CD4-positive, alpha-beta memory T cell (primary cell): Measurements from ENCODE around the gene CNTN4. TPM values are rescaled to one million over a fixed set of nuclear protein-coding genes. Genes with fewer than 3 reads are reported as not detected.

ENCODE experiments used
- CTCF ChIA-PET: fragments of 350-600 bp; sonication (Branson Sonifier 250); formaldehyde crosslinking; loops from one replicate; lab custom pipeline; 2021; ENCODE audit warnings: inconsistent platforms; ENCODE audit not compliant: partially characterized antibody; lab: Charles Lee
- POLR2A ChIA-PET: fragments of 350-600 bp; sonication (Branson Sonifier 250); formaldehyde crosslinking; loops from one replicate; lab custom pipeline; 2021; ENCODE audit not compliant: partially characterized antibody; lab: Charles Lee
- DNase-seq, 5 donors: peaks; one replicate each; pipeline versions ENCODE4 v3.0.0 to v3.0.0-alpha.2; 2020 to 2022; ENCODE audit warnings: mixed read lengths in 1 of 5
- H3K27ac ChIP-seq: one replicate; pipeline ENCODE4 v1.7.0; 2013; ENCODE audit warnings: low read depth, low read length
- H3K27me3 ChIP-seq: 2 replicates; pipeline ENCODE4 v1.7.0; 2013; ENCODE audit warnings: mild to moderate bottlenecking, low read length, moderate library complexity; ENCODE audit not compliant: insufficient read depth
- H3K36me3 ChIP-seq: 2 replicates; pipeline ENCODE4 v1.7.0; 2013; ENCODE audit warnings: mild to moderate bottlenecking, low read length, moderate library complexity; ENCODE audit not compliant: insufficient read depth
- H3K4me1 ChIP-seq: 2 replicates; pipeline ENCODE4 v1.7.0; 2013; ENCODE audit warnings: mild to moderate bottlenecking, low read length, moderate library complexity; ENCODE audit not compliant: insufficient read depth
- H3K4me3 ChIP-seq, 2 donors: one replicate each; pipeline ENCODE4 v1.7.0; 2013; ENCODE audit warnings: low read length in 2 of 2, mild to moderate bottlenecking in 1 of 2
- H3K9me3 ChIP-seq, 2 donors: one replicate each; pipeline ENCODE4 v1.7.0; 2013; ENCODE audit warnings: low read length in 2 of 2, control low read depth in 1 of 2; ENCODE audit not compliant: control insufficient read depth in 1 of 2
- H3K27ac Mint-ChIP-seq, 7 donors: one replicate each; pipeline ENCODE4 v1.8.0; 2020 to 2021; ENCODE audit warnings: mixed read lengths in 7 of 7, mild to moderate bottlenecking in 6 of 7, inconsistent platforms in 3 of 7, moderate library complexity in 3 of 7
- H3K27me3 Mint-ChIP-seq, 2 donors: one replicate each; pipeline ENCODE4 v1.8.0; 2020 to 2021; ENCODE audit warnings: mixed read lengths in 2 of 2
- H3K36me3 Mint-ChIP-seq, 2 donors: one replicate each; pipeline ENCODE4 v1.8.0; 2020 to 2021; ENCODE audit warnings: mixed read lengths in 2 of 2, inconsistent platforms in 1 of 2, mild to moderate bottlenecking in 1 of 2
- H3K4me1 Mint-ChIP-seq, 4 donors: one replicate each; pipeline ENCODE4 v1.8.0; 2020 to 2021; ENCODE audit warnings: mixed read lengths in 4 of 4, mild to moderate bottlenecking in 1 of 4
- H3K4me3 Mint-ChIP-seq, 8 donors: one replicate each; pipeline ENCODE4 v1.8.0; 2020 to 2021; ENCODE audit warnings: mixed read lengths in 8 of 8, mild to moderate bottlenecking in 7 of 8, moderate library complexity in 6 of 8, inconsistent platforms in 3 of 8
- H3K9me3 Mint-ChIP-seq, 8 donors: one replicate each; pipeline ENCODE4 v1.8.0; 2020 to 2021; ENCODE audit warnings: mixed read lengths in 8 of 8, mild to moderate bottlenecking in 5 of 8, inconsistent platforms in 3 of 8, moderate library complexity in 1 of 8
- intact Hi-C: fragments of 100-400 bp; cut with micrococcal nuclease; formaldehyde crosslinking; loops from one replicate; pipeline ENCODE4 v1.15.1; 2023
- polyA plus RNA-seq, 2 donors: library from polyadenylated mRNA; unstranded; fragments of 300-500 nt; fragmentation: Illumina TruSeq; gene quantifications; one replicate each; pipeline ENCODE4 v1.2.3, GENCODE V29; 2021
- total RNA-seq, 2 experiments: library from RNA; stranded (reverse); gene quantifications; one replicate each; pipeline ENCODE4 v1.2.3, GENCODE V29; 2021

The CNTN4 gene
- total and polyA plus RNA-seq, 4 experiments from 2014 or later, result not detected

DNA sequence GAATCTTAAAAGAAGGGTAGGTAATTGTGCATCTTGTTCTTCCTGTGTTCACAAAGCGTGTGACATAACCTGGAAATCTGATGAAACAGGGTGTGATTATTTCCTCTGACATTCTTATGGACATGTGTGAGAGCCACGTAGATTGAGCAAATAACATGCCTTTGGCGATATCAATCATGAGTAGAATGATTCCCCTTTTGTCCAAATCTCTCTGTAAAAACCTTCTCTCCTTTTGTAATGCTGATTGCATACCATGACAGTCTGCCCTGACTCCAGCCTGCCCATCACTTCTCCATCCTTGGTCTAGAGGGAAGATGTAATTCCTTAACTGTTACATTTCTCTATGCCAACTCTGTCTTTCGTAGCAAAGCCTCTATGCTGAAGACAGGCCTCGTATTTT is 896.5 kb downstream of the CNTN4 start:
- peaks cover 1 to 7% (median 5%) of the 10 kb centered on the region in 4 donors for H3K4me1 Mint-ChIP-seq
- no peak for DNase-seq
- H3K4me1 ChIP-seq, result no peaks in the 10 kb centered on the region
- peaks cover 4 to 10% of the 10 kb centered on the region in 2 donors for H3K27me3 Mint-ChIP-seq
- no peaks in the 10 kb centered on the region for H3K27me3 ChIP-seq
- intact Hi-C loops, result no loop called here
- H3K9me3 Mint-ChIP-seq, result peaks cover 0 to 5% (median 0%) of the 10 kb centered on the region in 8 donors
- no peaks in the 10 kb centered on the region for H3K36me3 ChIP-seq
- no peak overlapping the region for H3K4me3 ChIP-seq
- H3K36me3 Mint-ChIP-seq, result no peaks in the 10 kb centered on the region
- ChIA-PET CTCF (no interaction called here), POLR2A (no interaction called here)
- no peak overlapping the region for H3K27ac ChIP-seq
- no peak overlapping the region for H3K4me3 Mint-ChIP-seq
- no peaks in the 10 kb centered on the region for H3K9me3 ChIP-seq
- no peak overlapping the region for H3K27ac Mint-ChIP-seq

DNA sequence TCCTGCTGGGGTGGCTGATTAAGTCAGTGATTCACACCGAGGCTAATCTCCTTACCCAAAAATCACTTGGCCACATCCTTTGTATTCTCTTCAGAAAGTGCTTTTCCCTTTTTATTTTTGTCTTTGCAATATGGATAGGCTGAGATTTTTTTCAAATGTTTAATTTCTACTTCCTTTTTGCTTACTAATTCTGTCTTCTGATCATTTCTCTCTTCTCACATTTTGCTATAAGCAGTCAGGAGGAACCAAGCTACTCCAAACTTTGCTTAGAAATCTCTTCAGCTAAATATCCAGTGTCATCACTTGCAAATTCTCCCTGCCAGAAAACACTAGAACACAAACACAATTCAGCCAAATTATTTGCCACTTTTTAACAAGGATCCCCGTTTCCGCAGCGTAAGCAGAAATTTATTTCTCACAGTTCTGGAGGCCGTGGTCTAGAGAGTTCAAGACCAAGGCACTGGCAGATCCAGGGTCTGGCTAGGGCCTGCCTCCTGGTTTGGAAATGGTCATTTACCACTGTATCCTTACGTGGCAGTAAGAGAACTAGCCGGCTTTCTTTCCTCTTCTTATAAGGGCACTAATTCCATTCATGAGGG is 906.6 kb downstream of the CNTN4 start:
- H3K4me3 ChIP-seq, result no peak overlapping the region
- H3K27me3 ChIP-seq, result no peaks in the 10 kb centered on the region
- no peaks in the 10 kb centered on the region for H3K36me3 ChIP-seq
- ChIA-PET POLR2A (no interaction called here), CTCF (interaction anchor here (1.4 kb wide), 1 partner anchor 8 kb away, joined by 4 read pairs; no protein-coding TSS in a partner anchor)
- DNase-seq, result no peak
- H3K9me3 ChIP-seq, result no peaks in the 10 kb centered on the region
- H3K27me3 Mint-ChIP-seq, result peaks cover 2 to 3% of the 10 kb centered on the region in 2 donors
- H3K4me1 Mint-ChIP-seq, result no peaks in the 10 kb centered on the region
- H3K9me3 Mint-ChIP-seq, result no peaks in the 10 kb centered on the region
- H3K27ac Mint-ChIP-seq, result no peak overlapping the region
- intact Hi-C loops, result no loop called here
- H3K27ac ChIP-seq, result no peak overlapping the region
- no peak overlapping the region for H3K4me3 Mint-ChIP-seq
- no peaks in the 10 kb centered on the region for H3K4me1 ChIP-seq
- H3K36me3 Mint-ChIP-seq, result no peaks in the 10 kb centered on the region

DNA sequence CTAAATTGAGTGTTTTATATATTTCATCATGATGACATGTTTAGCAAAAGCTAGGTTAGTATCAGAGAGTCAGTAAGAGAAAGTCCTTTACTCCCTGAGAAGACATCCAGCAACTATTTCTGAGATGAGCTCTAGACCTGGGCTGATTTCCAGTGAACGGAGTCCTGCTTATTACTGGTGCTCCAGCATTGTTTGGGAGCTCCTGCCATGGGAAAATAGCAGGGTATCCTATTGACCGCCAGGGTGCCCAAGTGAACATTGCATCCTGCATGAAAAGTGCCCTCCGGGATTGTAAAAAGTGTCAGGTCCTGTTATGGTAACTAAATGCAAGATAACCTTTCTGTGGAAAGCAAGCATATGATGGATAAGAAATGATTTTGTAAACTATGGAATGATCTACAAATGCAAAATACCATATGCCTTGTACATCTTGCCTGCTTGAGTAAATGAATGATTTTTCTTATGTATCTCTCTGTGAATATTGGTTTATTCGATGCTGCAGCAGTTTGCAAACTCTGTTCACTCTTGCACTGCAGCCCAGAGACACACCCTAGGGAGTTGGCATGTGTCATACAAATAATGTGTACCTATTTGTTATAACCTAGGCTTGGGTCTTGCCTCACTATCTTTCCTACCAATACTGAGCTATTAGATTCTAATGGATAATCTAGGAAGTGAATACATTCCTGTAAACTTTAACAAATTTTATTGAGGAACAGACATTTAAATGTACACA is 914.8 kb downstream of the CNTN4 start:
- Histone ChIP-seq H3K9me3 (no peaks in the 10 kb centered on the region), H3K27me3 (no peaks in the 10 kb centered on the region), H3K36me3 (no peaks in the 10 kb centered on the region), H3K27ac (no peak overlapping the region), H3K4me1 (no peaks in the 10 kb centered on the region), H3K4me3 (no peak overlapping the region)
- H3K27ac Mint-ChIP-seq, result no peak overlapping the region
- intact Hi-C loops, result no loop called here
- H3K9me3 Mint-ChIP-seq, result no peaks in the 10 kb centered on the region
- no peaks in the 10 kb centered on the region for H3K4me1 Mint-ChIP-seq
- CTCF ChIA-PET, result interaction anchor here (1.4 kb wide), 1 partner anchor 9 kb away, joined by 4 read pairs; no protein-coding TSS in a partner anchor
- no peaks in the 10 kb centered on the region for H3K36me3 Mint-ChIP-seq
- POLR2A ChIA-PET, result no interaction called here
- H3K27me3 Mint-ChIP-seq, result peaks cover 10 to 13% of the 10 kb centered on the region in 2 donors
- no peak for DNase-seq
- no peak overlapping the region for H3K4me3 Mint-ChIP-seq

DNA sequence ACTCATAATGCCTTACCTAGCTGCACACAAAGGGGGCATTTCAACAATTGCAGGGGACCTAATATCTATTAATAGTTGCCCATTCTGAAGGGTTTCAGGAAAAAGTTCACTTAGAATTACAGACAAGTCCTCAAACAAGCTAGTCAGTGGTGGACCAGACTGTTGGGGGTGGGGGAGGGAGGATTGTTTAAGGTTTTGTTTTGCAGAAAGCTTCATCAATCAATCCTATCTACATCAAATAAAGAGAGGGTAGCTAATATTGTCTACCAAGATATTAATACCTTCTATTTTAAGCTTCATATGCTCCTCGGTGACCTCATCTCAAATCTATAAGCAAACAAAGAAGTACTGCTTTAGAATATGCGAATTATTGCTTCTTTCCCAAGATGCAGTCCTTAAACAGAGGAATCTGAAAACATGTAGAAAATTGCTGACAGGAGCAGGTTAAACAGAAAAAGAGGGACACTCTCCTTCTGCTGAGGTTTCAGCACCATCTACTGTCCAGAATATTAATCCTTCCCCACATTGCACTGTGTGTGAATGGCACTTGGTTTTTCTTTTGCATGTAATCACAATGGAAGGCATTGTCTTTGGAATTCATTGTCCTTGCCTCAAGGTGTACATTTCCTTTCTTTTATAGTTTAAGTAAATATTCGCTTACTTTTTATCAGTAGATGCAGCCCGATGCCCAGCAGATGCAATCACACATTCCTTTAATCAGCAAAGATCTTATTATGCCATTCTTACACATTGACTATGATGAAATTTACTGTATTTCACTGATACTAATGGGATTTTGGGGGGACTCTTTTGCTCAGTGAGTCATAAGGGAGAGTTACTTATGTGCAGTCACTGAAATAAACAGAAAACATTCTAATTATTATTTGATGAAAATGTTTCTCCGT is 916.8 kb downstream of the CNTN4 start:
- Histone ChIP-seq H3K9me3 (no peaks in the 10 kb centered on the region), H3K36me3 (no peaks in the 10 kb centered on the region), H3K4me1 (no peaks in the 10 kb centered on the region), H3K27ac (no peak overlapping the region), H3K4me3 (no peak overlapping the region), H3K27me3 (no peaks in the 10 kb centered on the region)
- Mint-ChIP-seq H3K27ac (no peak overlapping the region), H3K36me3 (no peaks in the 10 kb centered on the region), H3K4me3 (no peak overlapping the region), H3K27me3 (peaks cover 13 to 14% of the 10 kb centered on the region in 2 donors), H3K9me3 (no peaks in the 10 kb centered on the region), H3K4me1 (no peaks in the 10 kb centered on the region)
- ChIA-PET CTCF (no interaction called here), POLR2A (no interaction called here)
- peak in 1 of 5 donors; percentile 4 for DNase-seq
- intact Hi-C loops, result no loop called here

DNA sequence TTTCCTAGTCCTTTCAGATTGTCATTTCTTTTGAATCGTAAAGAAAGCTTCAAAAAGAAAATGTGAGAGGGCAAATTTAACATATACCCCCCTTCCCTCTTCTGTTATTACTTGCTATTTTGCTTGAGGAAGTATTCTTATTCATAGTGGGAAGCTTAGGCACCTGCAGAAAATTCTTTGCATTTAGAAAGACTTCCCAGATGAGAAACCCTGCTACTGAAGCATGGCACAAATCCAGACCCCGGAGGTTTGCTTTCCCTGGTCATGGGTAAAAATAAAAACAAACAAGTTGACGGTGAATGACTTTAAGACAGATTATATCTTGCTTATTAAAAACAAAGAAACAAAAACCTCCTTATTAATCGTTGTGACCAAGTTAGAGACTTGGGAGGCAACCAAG is 917.6 kb downstream of the CNTN4 start:
- no peak for DNase-seq
- POLR2A ChIA-PET, result no interaction called here
- Histone ChIP-seq H3K9me3 (no peaks in the 10 kb centered on the region), H3K4me3 (no peak overlapping the region), H3K27ac (no peak overlapping the region), H3K27me3 (no peaks in the 10 kb centered on the region), H3K36me3 (no peaks in the 10 kb centered on the region), H3K4me1 (no peaks in the 10 kb centered on the region)
- CTCF ChIA-PET, result no interaction called here
- Mint-ChIP-seq H3K36me3 (no peaks in the 10 kb centered on the region), H3K4me1 (no peaks in the 10 kb centered on the region), H3K9me3 (no peaks in the 10 kb centered on the region), H3K27me3 (peaks cover 11 to 14% of the 10 kb centered on the region in 2 donors), H3K4me3 (no peak overlapping the region), H3K27ac (no peak overlapping the region)
- intact Hi-C loops, result no loop called here

DNA sequence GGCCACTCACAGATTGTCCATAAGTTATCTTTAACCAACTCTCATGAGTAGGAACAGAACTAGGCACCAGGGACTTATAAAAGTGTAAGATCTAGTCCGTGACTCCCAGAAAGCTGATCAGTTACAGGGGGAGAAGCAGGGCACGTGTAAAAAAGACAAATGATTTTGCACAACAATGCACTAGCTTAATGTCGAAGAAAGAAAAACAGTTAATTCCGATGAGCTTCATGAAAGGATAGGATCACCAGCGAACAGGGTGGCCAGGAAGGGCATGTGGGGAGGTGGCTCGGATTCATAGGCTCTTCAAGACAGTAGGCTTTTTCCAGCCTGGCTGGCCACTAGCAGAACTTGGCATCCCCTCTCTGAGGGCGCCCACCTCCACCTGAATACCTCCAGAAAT is 921.5 kb downstream of the CNTN4 start:
- H3K27me3 ChIP-seq, result no peaks in the 10 kb centered on the region
- H3K9me3 ChIP-seq, result no peaks in the 10 kb centered on the region
- ChIA-PET POLR2A (no interaction called here), CTCF (interaction anchor here (1.1 kb wide), 1 partner anchor 168 kb away, joined by 3 read pairs; no protein-coding TSS in a partner anchor)
- no peak for DNase-seq
- no peaks in the 10 kb centered on the region for H3K36me3 ChIP-seq
- Mint-ChIP-seq H3K4me3 (no peak overlapping the region), H3K9me3 (no peaks in the 10 kb centered on the region), H3K4me1 (no peaks in the 10 kb centered on the region), H3K36me3 (no peaks in the 10 kb centered on the region), H3K27me3 (peaks cover 9 to 18% of the 10 kb centered on the region in 2 donors), H3K27ac (no peak overlapping the region)
- no peak overlapping the region for H3K27ac ChIP-seq
- H3K4me3 ChIP-seq, result no peak overlapping the region
- no peaks in the 10 kb centered on the region for H3K4me1 ChIP-seq
- intact Hi-C loops, result no loop called here
